Neural cell (in vitro differentiated cells): ENCODE measurements around the gene NAALADL1. TPM values are rescaled to one million over a fixed set of nuclear protein-coding genes. Genes with fewer than 3 reads are reported as not detected.

Experiments
- H2AFZ ChIP-seq: fragments of 200-600, 300-800 bp; sonication (generic), shearing (Covaris generic); 2 replicates; pipeline ENCODE4 v1.6.0; 2014; ENCODE audit warnings: low read depth, mild to moderate bottlenecking, antibody characterized with exemption, low read length, moderate library complexity
- H3F3A ChIP-seq: fragments of 200-600 bp; shearing (Covaris generic); 2 replicates; pipeline ENCODE4 v1.6.1; 2016; ENCODE audit warnings: mild to moderate bottlenecking, moderate library complexity, mixed read lengths, antibody characterized with exemption, low read length; ENCODE audit not compliant: insufficient read depth, poor library complexity, severe bottlenecking
- H3K27ac ChIP-seq: fragments of 200-600, 300-800 bp; sonication (generic), shearing (Covaris generic); 2 replicates; pipeline ENCODE4 v1.5.1; 2014; ENCODE audit warnings: mild to moderate bottlenecking, low read length, moderate library complexity
- H3K27me3 ChIP-seq: fragments of 300-800, 200-600 bp; sonication (generic), shearing (Covaris generic); 2 replicates; pipeline ENCODE4 v1.6.0; 2014; ENCODE audit warnings: mild to moderate bottlenecking, low read depth, low read length, moderate library complexity; ENCODE audit not compliant: insufficient read depth
- H3K36me3 ChIP-seq: fragments of 300-800, 200-600 bp; sonication (generic), shearing (Covaris generic); 2 replicates; pipeline ENCODE4 v1.5.1; 2014; ENCODE audit warnings: mild to moderate bottlenecking, antibody characterized with exemption, low read length, moderate library complexity; ENCODE audit not compliant: insufficient read depth
- H3K4me2 ChIP-seq: fragments of 300-800, 200-600 bp; sonication (generic), shearing (Covaris generic); 2 replicates; pipeline ENCODE4 v1.6.0; 2014; ENCODE audit warnings: mild to moderate bottlenecking, low read length
- H3K4me3 ChIP-seq: fragments of 300-800, 200-600 bp; sonication (generic), shearing (Covaris generic); 2 replicates; pipeline ENCODE4 v1.5.1; 2014; ENCODE audit warnings: mild to moderate bottlenecking, low read length, moderate library complexity
- H3K79me2 ChIP-seq: fragments of 200-600 bp; shearing (Covaris generic); replicated peaks from 2 replicates; pipeline ENCODE4 v1.6.0; 2014; ENCODE audit warnings: mild to moderate bottlenecking, low read length, moderate library complexity; ENCODE audit not compliant: insufficient read depth
- H3K9ac ChIP-seq: fragments of 300-800, 200-600 bp; sonication (generic), shearing (Covaris generic); 2 replicates; pipeline ENCODE4 v1.6.1; 2016; ENCODE audit warnings: mild to moderate bottlenecking, low read length, mixed read lengths
- H3K9me2 ChIP-seq: fragments of 200-600 bp; shearing (Covaris generic); 2 replicates; pipeline ENCODE4 v1.6.1; 2016; ENCODE audit warnings: mild to moderate bottlenecking, low read length, mixed read lengths; ENCODE audit not compliant: insufficient read depth
- H3K9me3 ChIP-seq: fragments of 200-600, 300-800 bp; sonication (generic), shearing (Covaris generic); 2 replicates; pipeline ENCODE4 v1.6.1; 2016; ENCODE audit warnings: mild to moderate bottlenecking, mixed run types, low read length, moderate library complexity, mixed read lengths
- H4K20me1 ChIP-seq: fragments of 200-600 bp; shearing (Covaris generic); 2 replicates; pipeline ENCODE4 v1.6.1; 2016; ENCODE audit warnings: mild to moderate bottlenecking, mixed run types; ENCODE audit not compliant: insufficient read depth
- EP300 ChIP-seq: fragments of 450-650 bp; conservative IDR thresholded peaks from 2 replicates; pipeline ENCODE4 v1.6.1; 2014; ENCODE audit warnings: antibody characterized with exemption, mild to moderate bottlenecking, moderate library complexity; ENCODE audit not compliant: poor library complexity, severe bottlenecking
- EZH2 ChIP-seq: fragments of 200-600, 300-800 bp; shearing (Covaris generic), sonication (generic); IDR thresholded peaks from 2 replicates; pipeline ENCODE4 v1.6.1; 2014; ENCODE audit warnings: antibody characterized with exemption, low read length, borderline replicate concordance, mild to moderate bottlenecking; ENCODE audit not compliant: insufficient read depth, poor library complexity, severe bottlenecking
- MXI1 ChIP-seq: fragments of 450-650 bp; conservative IDR thresholded peaks from 2 replicates; pipeline ENCODE4 v1.6.1; 2014; ENCODE audit warnings: antibody characterized with exemption, mild to moderate bottlenecking; ENCODE audit not compliant: poor library complexity, severe bottlenecking
- POLR2AphosphoS5 ChIP-seq: IDR thresholded peaks from 2 replicates; pipeline ENCODE4 v1.6.1; 2012
- RAD21 ChIP-seq: fragments of 450-650 bp; conservative IDR thresholded peaks from 2 replicates; pipeline ENCODE4 v1.6.1; 2014; ENCODE audit warnings: antibody characterized with exemption, mild to moderate bottlenecking, moderate library complexity
- SMC3 ChIP-seq: fragments of 450-650 bp; conservative IDR thresholded peaks from 2 replicates; pipeline ENCODE4 v1.6.1; 2014; ENCODE audit warnings: antibody characterized with exemption, mild to moderate bottlenecking, moderate library complexity; ENCODE audit not compliant: poor library complexity
- TAF1 ChIP-seq: IDR thresholded peaks from 2 replicates; pipeline ENCODE4 v1.6.1; 2012; ENCODE audit warnings: low read depth
- polyA plus RNA-seq: library from polyadenylated mRNA; depleted of rRNA; stranded (reverse); fragments of >200 nt; gene quantifications from 2 replicates; pipeline ENCODE4 v1.2.3, GENCODE V29; 2014
- TF ChIP-seq, protein P1 (sequence below): IDR thresholded peaks from 2 replicates; pipeline ENCODE4 v1.6.1; 2012; ENCODE audit warnings: borderline replicate concordance
- TF ChIP-seq, protein P2 (sequence below): fragments of 450-650 bp; IDR thresholded peaks from 2 replicates; pipeline ENCODE4 v1.5.1; 2014; ENCODE audit warnings: antibody characterized with exemption, mild to moderate bottlenecking, moderate library complexity; ENCODE audit not compliant: poor library complexity, severe bottlenecking

The NAALADL1 gene
- polyA plus RNA-seq, 1 donor from 2014 or later = not detected

DNA sequence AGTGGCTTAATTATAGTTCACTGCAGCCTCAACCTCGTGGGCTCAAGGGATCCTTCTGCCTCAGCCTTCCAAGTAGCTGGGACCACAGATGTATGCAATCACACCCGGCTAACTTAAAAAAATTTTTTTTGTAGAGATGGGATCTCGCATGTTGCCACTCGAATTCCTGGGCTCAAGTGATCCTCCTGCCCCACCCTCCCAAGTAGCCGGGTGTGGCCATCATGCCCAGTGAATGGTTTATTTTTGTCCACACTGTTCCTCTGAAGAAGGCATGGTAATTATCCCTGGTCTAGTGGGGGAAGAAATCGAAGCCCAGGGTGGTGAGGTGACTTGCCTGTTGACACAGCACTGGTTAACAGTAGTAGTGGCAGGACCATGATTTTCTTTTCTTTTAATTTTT, 15.5 kb downstream of the NAALADL1 start:
- Histone ChIP-seq H3F3A (no peaks in the 10 kb centered on the region), H3K9me3 (no peaks in the 10 kb centered on the region), H3K9me2 (no peaks in the 10 kb centered on the region), H3K27ac (no peak overlapping the region), H4K20me1 (no peaks in the 10 kb centered on the region), H3K4me3 (peak overlapping the region; percentile 77), H3K79me2 (peaks cover 9% of the 10 kb centered on the region), H3K4me2 (no peak overlapping the region), H2AFZ (no peak overlapping the region), H3K9ac (no peak overlapping the region), H3K27me3 (no peaks in the 10 kb centered on the region), H3K36me3 (no peaks in the 10 kb centered on the region)
- TF ChIP-seq TAF1 = no peak
- no peak for TF ChIP-seq SMC3
- no peak for TF ChIP-seq POLR2AphosphoS5
- TF ChIP-seq, protein P1, sequence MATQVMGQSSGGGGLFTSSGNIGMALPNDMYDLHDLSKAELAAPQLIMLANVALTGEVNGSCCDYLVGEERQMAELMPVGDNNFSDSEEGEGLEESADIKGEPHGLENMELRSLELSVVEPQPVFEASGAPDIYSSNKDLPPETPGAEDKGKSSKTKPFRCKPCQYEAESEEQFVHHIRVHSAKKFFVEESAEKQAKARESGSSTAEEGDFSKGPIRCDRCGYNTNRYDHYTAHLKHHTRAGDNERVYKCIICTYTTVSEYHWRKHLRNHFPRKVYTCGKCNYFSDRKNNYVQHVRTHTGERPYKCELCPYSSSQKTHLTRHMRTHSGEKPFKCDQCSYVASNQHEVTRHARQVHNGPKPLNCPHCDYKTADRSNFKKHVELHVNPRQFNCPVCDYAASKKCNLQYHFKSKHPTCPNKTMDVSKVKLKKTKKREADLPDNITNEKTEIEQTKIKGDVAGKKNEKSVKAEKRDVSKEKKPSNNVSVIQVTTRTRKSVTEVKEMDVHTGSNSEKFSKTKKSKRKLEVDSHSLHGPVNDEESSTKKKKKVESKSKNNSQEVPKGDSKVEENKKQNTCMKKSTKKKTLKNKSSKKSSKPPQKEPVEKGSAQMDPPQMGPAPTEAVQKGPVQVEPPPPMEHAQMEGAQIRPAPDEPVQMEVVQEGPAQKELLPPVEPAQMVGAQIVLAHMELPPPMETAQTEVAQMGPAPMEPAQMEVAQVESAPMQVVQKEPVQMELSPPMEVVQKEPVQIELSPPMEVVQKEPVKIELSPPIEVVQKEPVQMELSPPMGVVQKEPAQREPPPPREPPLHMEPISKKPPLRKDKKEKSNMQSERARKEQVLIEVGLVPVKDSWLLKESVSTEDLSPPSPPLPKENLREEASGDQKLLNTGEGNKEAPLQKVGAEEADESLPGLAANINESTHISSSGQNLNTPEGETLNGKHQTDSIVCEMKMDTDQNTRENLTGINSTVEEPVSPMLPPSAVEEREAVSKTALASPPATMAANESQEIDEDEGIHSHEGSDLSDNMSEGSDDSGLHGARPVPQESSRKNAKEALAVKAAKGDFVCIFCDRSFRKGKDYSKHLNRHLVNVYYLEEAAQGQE = no peak
- no peak for TF ChIP-seq MXI1
- TF ChIP-seq EP300 = no peak
- no peak for TF ChIP-seq EZH2
- TF ChIP-seq, protein P2, sequence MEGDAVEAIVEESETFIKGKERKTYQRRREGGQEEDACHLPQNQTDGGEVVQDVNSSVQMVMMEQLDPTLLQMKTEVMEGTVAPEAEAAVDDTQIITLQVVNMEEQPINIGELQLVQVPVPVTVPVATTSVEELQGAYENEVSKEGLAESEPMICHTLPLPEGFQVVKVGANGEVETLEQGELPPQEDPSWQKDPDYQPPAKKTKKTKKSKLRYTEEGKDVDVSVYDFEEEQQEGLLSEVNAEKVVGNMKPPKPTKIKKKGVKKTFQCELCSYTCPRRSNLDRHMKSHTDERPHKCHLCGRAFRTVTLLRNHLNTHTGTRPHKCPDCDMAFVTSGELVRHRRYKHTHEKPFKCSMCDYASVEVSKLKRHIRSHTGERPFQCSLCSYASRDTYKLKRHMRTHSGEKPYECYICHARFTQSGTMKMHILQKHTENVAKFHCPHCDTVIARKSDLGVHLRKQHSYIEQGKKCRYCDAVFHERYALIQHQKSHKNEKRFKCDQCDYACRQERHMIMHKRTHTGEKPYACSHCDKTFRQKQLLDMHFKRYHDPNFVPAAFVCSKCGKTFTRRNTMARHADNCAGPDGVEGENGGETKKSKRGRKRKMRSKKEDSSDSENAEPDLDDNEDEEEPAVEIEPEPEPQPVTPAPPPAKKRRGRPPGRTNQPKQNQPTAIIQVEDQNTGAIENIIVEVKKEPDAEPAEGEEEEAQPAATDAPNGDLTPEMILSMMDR = no peak
- no peak for TF ChIP-seq RAD21

DNA sequence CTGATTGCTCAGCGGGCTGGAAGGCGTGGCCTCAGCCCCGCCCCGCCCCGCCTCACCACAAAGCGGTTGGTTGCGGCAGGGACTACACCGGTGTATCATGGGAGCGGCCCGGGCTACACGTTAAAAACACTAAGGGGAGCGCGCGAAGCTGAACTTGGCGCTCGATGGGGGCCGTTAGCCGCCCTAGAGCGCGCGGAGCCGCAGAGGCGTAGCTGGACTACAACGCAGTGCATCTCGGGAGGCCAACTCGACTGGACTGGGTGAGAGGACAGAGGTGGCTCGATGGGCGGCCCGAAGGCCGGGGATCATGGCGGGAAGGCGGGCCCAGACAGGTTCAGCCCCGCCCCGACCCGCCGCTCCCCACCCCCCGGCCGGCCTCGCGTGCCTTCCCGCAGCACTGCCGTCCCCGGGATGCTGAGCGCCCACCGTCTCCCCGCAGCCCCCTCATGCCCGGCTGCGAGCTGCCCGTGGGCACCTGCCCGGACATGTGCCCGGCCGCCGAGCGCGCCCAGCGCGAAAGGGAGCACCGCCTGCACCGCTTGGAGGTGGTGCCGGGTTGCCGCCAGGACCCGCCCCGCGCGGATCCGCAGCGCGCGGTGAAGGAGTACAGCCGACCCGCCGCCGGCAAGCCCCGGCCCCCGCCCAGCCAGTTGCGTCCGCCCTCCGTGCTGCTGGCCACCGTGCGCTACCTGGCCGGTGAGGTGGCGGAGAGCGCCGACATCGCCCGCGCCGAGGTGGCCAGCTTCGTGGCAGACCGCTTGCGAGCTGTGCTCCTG, 17.3 kb downstream of the NAALADL1 start, which contains the start of gene SAC3D1:
SAC3D1 (plus strand) TSS at position 364 of the 776 bp plus-strand sequence; CDS start at position 447, 83 bp downstream.
- peak; percentile 7 for TF ChIP-seq RAD21
- peak; percentile 62 for TF ChIP-seq POLR2AphosphoS5
- no peak for TF ChIP-seq EP300
- TF ChIP-seq SMC3 = no peak
- TF ChIP-seq TAF1 = peak; percentile 19
- TF ChIP-seq EZH2 = no peak
- TF ChIP-seq, protein P2 = no peak
- peak; percentile 91 for TF ChIP-seq MXI1
- TF ChIP-seq, protein P1 = peak; percentile 62
- H3K9me3 ChIP-seq = no peaks in the 10 kb centered on the region
- H4K20me1 ChIP-seq = no peaks in the 10 kb centered on the region
- no peaks in the 10 kb centered on the region for H3K36me3 ChIP-seq
- peak within 1 kb of the TSS; percentile 75 for H2AFZ ChIP-seq
- no peak within 1 kb of the TSS for H3K4me2 ChIP-seq
- no peaks in the 10 kb centered on the region for H3K27me3 ChIP-seq
- peaks cover 9% of the 10 kb centered on the region for H3K79me2 ChIP-seq
- H3K4me3 ChIP-seq = peak within 1 kb of the TSS; percentile 77
- peak within 1 kb of the TSS; percentile 76 for H3K9ac ChIP-seq
- no peaks in the 10 kb centered on the region for H3F3A ChIP-seq
- no peaks in the 10 kb centered on the region for H3K9me2 ChIP-seq
- H3K27ac ChIP-seq = peak within 1 kb of the TSS; percentile 82
